Activated naive CD8-positive, alpha-beta T cell treated with anti-CD3 and anti-CD28 coated beads, Interleukin-2, amount 50 U/mL, for 16 hours (primary cell): ENCODE results near the gene CYP4Z1.
"Not testable (repeated sequence)": the region's sequence is repeated elsewhere in the genome, so short reads cannot be mapped to it uniquely, and the experiment has no call there.

Experiments used
- DNase-seq: peaks from one replicate; pipeline ENCODE4 v3.0.0-alpha.2; 2020; ENCODE audit warnings: low read depth, low spot score

Gene CYP4Z1, protein sequence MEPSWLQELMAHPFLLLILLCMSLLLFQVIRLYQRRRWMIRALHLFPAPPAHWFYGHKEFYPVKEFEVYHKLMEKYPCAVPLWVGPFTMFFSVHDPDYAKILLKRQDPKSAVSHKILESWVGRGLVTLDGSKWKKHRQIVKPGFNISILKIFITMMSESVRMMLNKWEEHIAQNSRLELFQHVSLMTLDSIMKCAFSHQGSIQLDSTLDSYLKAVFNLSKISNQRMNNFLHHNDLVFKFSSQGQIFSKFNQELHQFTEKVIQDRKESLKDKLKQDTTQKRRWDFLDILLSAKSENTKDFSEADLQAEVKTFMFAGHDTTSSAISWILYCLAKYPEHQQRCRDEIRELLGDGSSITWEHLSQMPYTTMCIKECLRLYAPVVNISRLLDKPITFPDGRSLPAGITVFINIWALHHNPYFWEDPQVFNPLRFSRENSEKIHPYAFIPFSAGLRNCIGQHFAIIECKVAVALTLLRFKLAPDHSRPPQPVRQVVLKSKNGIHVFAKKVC

DNA sequence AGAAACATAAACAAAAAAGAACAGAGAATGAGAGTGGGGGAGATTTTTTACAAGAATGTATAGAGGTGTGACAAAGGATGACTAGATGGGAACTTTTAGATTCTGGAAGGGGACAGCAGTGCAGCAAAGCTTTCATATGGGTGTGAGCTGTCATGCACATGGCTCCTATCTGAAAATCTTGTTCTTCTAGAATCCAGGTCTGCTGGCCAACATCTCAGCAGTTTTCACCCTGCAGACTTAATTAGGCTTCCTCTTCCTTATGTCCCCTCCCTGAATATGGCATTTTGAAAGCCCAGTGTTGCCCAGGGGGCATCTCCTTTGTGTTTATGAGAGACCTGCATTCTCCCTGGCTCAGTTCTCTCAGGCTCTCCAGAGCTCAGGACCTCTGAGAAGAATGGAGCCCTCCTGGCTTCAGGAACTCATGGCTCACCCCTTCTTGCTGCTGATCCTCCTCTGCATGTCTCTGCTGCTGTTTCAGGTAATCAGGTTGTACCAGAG, at the start of gene CYP4Z1:
CYP4Z1 (plus strand) TSS at position 135 of the 498 bp plus-strand sequence; CDS start at position 395, 260 bp downstream.
- no peak for DNase-seq

DNA sequence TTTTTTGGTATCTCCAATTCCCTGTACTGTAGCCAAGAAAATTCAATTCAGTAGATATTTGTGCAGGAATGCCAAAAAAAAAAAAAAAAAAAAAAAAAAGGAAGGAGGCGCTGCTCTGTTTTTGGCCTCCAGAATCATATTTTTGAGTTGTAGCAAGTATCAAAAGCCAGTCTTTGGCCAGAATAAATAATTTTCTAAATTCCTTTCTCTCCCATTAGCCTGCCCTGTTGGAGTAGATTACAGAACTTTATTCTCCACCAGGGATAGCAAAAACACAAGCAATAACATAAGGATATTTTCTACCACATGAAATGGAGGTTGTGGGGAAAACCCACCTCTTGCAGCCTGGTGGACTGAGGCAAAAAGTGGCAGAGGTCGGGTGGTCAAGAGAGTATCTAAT, 46.0 kb upstream of the CYP4Z1 start:
- DNase-seq, result no peak

DNA sequence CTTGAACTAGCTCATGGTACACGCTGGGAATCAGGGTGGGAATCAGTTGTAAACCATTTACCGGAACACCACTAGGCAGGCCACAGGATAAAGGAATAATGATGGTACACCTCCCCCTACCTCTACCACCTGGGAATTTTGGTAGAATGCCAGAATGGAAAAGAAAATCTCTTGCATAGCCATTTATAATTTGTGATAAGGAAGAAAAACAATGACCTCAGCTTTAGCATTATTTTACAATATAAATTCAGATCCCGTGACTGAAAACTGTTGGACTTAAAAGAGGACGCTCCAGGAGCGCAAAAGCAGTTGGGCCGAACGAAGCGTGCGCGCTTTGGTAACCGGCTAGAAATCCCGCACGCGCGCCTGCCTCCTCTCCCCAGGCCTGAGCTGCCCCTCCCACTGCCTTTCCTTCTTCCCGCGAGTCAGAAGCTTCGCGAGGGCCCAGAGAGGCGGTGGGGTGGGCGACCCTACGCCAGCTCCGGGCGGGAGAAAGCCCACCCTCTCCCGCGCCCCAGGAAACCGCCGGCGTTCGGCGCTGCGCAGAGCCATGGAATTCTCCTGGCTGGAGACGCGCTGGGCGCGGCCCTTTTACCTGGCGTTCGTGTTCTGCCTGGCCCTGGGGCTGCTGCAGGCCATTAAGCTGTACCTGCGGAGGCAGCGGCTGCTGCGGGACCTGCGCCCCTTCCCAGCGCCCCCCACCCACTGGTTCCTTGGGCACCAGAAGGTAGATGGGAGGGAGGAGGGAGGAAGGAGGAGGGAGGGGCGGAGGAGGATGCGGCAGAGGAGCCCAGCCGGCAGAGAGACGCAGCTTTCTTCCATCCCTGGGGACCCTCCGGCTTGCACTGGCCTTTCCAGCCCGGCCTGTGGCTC, 43.5 kb upstream of the CYP4Z1 start, which contains the start of gene CYP4X1:
CYP4X1 (plus strand) TSS at position 402 of the 873 bp plus-strand sequence; CDS start at position 551, 149 bp downstream.
- DNase-seq, result no peak

DNA sequence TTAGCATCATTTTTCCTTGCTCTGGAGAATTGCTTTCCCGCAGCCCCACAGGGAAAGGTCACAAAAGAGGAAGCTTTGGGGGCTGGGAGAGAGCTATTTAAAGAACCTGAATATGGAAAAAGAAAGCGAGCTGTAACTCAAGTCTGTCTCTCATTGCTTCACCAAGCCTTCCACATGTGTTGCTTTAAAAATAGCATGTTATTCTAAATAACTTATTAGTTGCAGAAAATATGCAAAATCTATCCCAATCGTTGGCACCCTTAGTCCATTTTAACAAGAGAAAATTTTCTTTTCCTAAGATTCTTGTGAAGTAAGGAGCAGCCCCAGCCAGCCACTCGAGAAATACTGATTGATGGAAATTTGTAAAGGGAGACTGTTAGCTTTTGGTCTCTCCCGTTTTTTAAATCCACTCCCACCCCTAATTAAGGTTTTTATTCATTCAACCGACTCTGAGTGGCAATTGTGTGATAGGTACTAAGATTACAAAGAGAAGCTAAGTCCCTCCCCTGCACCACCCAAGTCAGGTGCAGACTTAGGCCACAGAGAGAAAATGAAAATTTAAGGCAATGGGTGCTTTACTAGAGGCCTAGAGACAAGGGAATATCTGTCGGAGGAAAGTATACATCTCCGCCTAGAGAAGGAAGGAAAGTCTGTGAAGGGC, 42.8 kb upstream of the CYP4Z1 start:
- DNase-seq, result no peak

DNA sequence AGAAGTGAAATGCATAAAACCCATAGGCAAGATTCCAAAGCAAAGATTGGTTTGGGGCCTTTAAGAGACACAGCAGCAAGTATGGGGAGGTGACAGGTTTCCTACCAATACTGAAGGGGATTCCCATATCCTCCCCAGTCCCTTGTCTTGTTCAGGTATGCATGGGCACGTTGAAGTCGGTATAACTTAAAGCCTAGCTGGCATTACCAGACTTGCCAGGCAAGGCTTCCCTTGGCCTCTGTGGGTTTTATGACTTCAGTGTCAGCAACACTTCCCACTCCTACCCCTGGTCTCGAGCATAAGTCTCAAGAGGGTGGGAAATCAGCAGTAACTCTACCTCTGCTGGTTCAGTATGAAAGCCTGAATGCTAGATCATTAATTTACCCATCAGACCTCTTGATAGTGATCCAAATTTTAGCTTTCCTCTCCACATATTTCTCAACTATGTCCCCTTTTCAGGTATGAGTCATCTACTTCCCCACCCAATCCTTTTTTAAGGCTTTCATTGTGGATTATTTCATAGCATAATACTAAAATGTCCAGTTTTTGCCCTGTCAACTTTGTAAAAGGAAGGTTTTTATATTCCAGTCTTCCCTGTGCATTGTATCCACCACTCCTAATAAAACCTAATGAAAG, 36.7 kb upstream of the CYP4Z1 start:
- DNase-seq, result no peak

DNA sequence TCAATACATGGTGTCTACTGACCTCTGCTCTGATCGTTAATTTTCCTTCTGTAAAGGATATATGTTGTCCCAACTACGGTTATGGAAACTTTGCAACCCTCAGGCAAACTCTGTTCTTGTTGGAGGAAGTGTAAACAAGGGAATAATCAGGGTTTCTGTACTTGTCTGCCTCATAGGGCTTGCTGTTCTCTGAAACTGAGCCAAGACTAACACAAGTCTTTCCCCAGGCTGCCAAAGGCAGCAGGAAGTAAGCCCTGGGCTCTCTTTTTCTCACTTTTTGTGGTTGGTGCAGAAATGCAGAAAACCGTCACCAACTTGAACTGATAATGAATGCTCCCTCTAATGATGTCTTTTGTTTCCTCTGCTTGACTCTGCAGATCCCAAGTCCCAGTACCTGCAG, 36.0 kb upstream of the CYP4Z1 start:
- DNase-seq, result no peak

DNA sequence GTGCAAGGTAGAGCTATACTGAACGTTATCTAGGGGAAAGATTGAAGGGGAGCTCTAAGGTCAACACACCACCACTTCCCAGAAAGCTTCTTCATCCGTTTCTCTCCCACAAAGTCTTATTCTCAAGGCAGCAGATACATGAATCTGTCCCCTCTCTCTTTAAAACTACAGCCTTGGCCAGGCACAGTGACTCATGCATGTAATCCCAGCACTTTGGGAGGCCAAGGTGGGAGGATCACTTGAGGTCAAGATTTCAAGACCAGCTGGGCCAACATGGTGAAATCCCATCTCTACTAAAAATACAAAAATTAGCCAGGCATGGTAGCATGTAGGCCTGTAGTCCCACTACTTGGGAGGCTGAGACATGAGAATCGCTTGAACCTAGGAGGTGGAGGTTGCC, 35.4 kb upstream of the CYP4Z1 start:
- no peak for DNase-seq

DNA sequence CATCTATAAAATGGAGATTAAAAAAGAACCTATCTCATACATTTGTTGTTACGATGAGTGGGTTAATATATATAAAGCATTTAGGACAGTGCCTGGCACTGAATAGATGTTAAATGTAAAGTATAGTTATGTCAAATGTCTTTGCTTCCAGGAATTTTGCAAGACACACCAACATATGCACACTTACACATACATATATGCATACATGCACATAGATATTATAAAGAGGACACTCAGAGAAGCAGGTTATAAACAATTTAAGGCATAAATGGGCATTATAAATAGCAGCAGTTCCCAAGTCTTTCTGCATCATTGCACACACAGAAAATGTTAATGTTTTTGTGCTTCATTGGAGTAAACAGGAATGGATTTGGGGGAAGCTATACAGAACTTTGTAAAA, 30.3 kb upstream of the CYP4Z1 start:
- no peak for DNase-seq

DNA sequence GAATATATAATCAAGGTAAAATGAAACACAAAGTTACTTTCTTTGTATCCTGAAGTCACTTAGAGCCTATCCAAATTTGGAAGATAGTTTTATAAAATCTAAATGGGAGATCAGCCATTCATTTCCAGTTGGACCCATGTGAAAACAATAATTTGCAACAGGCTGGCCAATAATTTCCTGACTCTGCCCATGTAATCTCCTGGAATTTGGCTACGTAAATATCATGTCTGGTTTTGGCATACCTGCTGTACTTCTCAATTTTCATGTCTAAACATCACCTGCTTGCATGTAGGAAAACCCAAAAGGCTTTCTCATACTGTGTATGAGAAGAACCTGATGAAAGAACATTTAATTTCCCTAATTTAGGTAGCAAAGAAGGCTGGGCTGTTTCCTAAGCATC, 7.7 kb upstream of the CYP4Z1 start:
- DNase-seq, result no peak

DNA sequence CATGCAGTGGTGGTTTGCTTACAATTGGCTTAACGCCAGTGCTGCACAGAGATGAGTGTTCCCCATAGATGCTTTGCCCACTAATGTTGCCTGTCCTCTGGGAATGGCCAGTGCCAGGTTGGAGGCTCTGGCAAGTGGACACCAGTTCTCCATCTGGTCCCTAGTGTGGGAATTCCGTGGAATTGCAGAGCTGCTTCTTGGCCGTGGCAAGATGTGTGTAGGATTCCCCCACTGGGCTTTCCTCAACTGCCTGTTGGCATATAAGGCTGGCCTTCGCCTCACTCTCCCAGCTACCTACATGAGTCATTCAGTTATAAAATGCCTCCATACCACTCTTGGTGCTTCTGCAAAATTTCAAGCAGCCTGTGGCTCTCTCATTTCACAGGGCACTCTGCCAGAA, 2.0 kb downstream of the CYP4Z1 start:
- DNase-seq, result not testable (repeated sequence)

DNA sequence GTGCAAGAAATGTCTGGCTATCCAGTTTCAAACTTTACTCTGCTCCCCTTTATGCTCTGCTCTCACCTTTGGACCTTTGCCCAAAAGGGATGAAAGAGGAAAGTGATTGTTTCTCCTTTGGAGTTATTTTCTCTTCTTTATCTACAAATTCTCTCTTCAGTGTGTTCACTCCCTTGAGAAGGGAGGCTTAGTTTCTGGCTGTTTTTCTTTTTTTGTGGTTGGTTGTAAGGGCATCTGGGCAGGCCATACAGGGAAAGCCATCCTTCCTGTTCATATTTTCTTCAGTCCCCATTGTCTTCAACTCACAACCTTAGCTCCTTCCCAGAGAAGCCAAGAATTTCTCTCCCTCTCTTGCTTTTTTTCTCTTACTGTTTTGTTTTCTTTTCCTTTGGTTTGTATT, 2.5 kb downstream of the CYP4Z1 start:
- DNase-seq, result not testable (repeated sequence)

DNA sequence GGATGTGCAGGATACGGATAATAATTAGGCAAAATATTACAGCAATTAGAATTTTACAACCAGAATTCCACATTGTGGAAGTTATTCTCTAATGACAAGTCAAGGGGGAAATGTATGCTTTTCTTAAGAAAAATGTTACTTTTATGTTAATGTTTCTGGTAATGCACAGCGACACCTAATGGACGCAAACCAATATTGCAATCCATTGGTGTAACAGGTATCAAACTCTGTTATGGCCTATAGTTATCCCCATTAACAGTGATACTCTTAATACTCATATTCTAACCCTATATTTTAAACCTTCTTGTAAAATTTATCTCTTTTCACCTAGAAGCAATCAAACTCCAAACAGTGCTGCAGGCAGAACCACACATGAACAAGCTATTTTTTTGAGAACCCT, 22.3 kb downstream of the CYP4Z1 start:
- DNase-seq, result not testable (repeated sequence)

DNA sequence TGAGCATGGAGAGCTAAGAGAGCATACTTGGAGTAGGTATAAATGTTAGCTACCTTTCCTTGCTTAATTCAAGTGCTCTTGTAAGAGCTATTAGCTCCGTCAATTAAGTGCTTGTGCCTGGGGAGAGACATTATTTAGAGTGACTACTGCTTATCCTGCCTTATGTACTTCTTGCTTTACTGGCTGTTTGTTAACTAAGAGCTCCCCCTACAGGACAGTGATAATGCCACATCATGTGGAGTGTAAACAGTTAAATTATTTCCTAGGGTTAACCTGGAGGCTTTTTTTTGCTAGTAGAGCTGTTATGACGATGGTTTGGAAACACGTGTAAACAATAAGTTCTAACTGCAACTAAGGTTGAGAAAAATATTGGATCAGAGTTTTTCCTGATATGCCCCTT, 24.4 kb downstream of the CYP4Z1 start:
- DNase-seq, result not testable (repeated sequence)

DNA sequence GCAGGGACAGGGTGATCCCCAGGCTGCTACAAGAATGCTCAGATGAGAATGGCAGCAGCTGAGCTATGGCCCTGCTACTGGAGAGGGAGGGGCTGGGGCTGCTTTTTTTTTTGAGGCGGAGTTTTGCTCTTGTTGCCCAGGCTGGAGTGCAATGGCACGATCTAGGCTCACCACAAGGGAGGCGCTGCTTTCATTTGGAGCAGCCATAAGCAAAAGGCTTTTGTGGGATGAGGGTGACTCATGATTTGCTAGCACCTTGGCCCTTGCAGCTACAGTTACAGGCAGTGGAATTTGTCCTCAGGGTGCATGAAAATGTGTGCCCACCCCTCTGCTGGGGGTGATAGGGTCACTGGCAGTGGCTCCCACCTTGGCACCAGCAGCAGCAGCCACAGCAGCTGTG, 37.8 kb downstream of the CYP4Z1 start:
- DNase-seq, result no peak

DNA sequence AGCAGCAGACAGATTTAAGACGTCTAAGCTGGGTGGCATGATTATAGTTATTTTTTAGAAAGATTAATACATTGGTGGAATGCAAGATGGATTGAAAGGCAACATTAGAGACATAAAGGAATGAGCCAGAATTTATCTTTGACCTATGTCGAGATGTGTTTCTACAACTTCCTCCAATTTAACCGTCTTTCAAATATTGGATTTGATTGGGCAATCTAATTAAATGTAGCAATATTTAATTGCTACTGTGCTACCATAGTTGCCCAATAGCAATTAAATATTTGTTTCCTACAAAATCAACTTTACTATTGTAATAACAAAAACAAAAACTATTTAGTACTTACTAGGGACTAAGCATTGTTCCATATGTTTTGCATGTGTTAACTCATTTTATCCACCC, 39.8 kb downstream of the CYP4Z1 start:
- no peak for DNase-seq

DNA sequence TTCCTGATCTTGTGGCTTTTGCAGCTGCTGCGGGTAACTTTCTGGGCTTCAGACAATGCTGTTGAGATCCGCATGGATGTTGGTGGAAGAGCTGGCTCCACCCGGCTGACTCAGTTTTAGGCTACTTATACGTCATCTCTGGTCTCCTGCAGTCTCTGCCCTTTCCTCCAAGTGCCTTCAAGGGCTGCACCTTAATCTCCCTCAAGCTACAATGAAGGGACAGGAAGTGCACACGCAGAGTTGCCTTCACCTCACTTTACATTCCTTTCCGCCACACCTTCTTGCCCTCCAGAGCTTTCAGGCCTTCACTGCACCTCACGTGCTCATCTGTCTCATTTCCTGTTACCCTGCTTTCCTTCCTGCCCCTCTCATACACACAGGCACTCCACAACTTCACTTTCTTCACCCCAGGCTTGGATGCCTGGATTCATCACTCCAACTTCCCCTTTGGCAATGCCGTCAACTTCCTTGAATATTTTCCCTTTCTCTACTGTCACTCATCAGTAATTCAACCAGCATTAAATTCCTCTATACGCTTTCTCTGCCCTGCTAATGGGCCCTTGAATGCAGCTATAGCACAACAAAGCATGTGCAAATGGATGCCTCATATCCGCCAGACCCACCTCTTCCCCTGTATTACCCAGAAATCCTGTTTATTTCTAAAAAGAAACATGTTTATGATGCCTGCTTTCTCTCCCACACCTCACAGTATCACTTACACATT, 41.0 kb downstream of the CYP4Z1 start:
- not testable (repeated sequence) for DNase-seq

DNA sequence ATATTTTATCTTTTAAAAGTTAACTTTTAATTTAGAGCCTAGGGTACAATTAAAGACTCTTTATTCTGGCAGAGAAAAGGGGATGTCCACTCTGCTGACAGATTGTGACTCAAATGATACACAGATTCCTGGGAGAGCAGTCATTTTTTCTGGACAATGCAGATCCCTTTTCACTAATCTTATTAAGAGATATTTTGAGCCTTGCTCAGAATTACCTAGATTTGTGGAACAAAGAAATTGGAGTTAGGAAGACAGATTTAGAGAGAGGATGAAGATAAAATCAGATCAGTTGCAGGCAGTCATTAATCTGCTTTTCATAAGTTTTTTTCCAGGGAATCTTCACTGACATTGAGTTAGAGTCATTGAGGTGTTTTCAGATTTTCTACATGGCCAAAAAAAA, 42.5 kb downstream of the CYP4Z1 start:
- DNase-seq, result not testable (repeated sequence)

DNA sequence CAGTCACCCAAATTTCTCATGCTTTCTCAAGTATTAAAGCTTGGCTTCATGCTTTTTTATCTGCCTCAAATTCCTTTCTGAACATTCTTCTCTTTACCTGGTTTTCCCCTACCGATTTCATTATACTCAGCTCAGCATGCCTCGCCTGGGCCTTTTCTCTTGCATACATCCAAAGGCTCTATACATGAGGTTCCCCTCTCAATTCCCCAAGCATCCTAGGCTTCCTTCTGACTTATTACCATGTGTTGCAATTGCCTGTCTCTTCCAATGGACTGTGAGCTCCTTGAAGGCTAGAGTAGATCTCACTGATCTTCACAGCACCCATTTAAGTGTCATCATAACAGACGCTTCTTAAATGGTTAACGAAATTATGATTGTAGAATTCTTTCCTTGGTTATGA, 46.1 kb downstream of the CYP4Z1 start:
- DNase-seq, result no peak

DNA sequence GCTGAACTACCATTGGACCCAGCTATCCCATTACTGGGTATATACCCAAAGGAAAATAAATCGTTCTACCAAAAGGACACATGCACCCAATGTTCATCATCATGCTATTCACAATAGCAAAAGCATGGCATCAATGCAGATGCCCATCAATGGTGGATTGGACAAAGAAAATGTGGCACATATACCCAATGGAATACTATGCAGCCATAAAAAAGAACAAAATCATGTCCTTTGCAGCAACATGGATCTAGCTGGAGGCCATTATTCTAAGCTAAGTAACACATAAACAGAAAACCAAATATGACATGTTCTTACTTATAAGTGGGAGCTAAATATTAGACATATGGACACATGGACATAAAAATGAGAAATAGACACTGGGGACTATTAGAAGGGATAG, 54.0 kb downstream of the CYP4Z1 start:
- DNase-seq, result not testable (repeated sequence)

DNA sequence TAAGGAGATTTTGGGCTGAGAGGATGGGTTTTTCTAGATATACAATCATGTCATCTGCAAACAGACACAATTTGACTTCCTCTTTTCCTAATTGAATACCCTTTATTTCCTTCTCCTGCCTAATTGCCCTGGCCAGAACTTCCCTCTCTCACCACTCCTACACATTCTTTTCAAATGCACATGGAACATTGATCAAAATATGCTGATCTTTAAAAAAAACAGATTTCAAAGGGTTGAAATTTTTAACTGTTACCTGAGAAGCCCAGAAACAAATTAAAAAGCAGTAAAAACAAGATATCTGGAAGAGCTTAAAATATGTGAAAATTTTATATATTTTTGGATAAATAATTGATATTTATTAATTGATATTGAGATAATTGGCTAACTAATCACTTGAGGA, 57.8 kb downstream of the CYP4Z1 start:
- not testable (repeated sequence) for DNase-seq
